Activated CD4-positive, alpha-beta T cell treated with anti-CD3 and anti-CD28 coated beads, Interleukin-10, Interleukin-2, amounts not matched to agents 100 ng/mL and 50 ng/mL, durations not matched to agents 16 hours and 8 hours (primary cell): Measurements from ENCODE around the gene U2SURP.
"Not testable (repeated sequence)": the region's sequence is repeated elsewhere in the genome, so short reads cannot be mapped to it uniquely, and the experiment has no call there.

Experiments used
- DNase-seq: peaks from one replicate; pipeline ENCODE4 v3.0.0-alpha.2; 2020

U2SURP gene

GRCh38 chr3:143073983-143074382 is 72.6 kb downstream of the U2SURP start:
- not testable (repeated sequence) for DNase-seq

GRCh38 chr3:143078883-143079282 is 77.5 kb downstream of the U2SURP start:
- no peak for DNase-seq

- DNase-seq = no peak
Observed at GRCh38 chr3:143080196-143080595, 78.8 kb downstream of the U2SURP start.

- DNase-seq = no peak
Observed at GRCh38 chr3:143081365-143081764, 80.0 kb downstream of the U2SURP start.

GRCh38 chr3:143081844-143082778 is 80.7 kb downstream of the U2SURP start:
- peak; percentile 73 for DNase-seq

- DNase-seq = no peak
Observed at GRCh38 chr3:143083781-143084180, 82.4 kb downstream of the U2SURP start.

GRCh38 chr3:143084856-143085731 is 83.7 kb downstream of the U2SURP start:
- DNase-seq = peak; percentile 14

- DNase-seq = no peak
Observed at GRCh38 chr3:143088835-143089234, 87.5 kb downstream of the U2SURP start.

GRCh38 chr3:143089965-143090364 is 88.6 kb downstream of the U2SURP start:
- DNase-seq = no peak

GRCh38 chr3:143090486-143090885 is 89.1 kb downstream of the U2SURP start:
- no peak for DNase-seq

- no peak for DNase-seq
Observed at GRCh38 chr3:143090976-143091837, 89.8 kb downstream of the U2SURP start.

GRCh38 chr3:143092191-143092590 is 90.8 kb downstream of the U2SURP start:
- no peak for DNase-seq

- DNase-seq = no peak
Observed at GRCh38 chr3:143095813-143096212, 94.4 kb downstream of the U2SURP start.

- no peak for DNase-seq
Observed at GRCh38 chr3:143098032-143098764, 96.8 kb downstream of the U2SURP start.

- DNase-seq = no peak
Observed at GRCh38 chr3:143099210-143099609, 97.8 kb downstream of the U2SURP start.

GRCh38 chr3:143099690-143100089 is 98.3 kb downstream of the U2SURP start:
- no peak for DNase-seq

- no peak for DNase-seq
Observed at GRCh38 chr3:143100451-143100850, 99.1 kb downstream of the U2SURP start.

- no peak for DNase-seq
Observed at GRCh38 chr3:143101792-143102381, 100.5 kb downstream of the U2SURP start.

GRCh38 chr3:143103652-143104051 is 102.3 kb downstream of the U2SURP start:
- DNase-seq = no peak

- DNase-seq = no peak
Observed at GRCh38 chr3:143105170-143105569, 103.8 kb downstream of the U2SURP start.

- no peak for DNase-seq
Observed at GRCh38 chr3:143109861-143110260, 108.5 kb downstream of the U2SURP start.
